ENCODE data around the gene TRIM32. TPM values are rescaled to one million over a fixed set of nuclear protein-coding genes. Genes with fewer than 3 reads are reported as not detected.

The TRIM32 gene
- total RNA-seq, 3 donors from 2014 or later = 11.8 to 21.5 (median 20.0) TPM

- DNase-seq = no peak
- no peak overlapping the region for H3K4me3 ChIP-seq
- no peak for TF ChIP-seq CTCF (IDR thresholded peaks at IDR 0.05)
- no peaks in the 10 kb centered on the region for H3K4me1 ChIP-seq (ENCODE audit: low read depth)
- intact Hi-C loops (cut with DNase I, micrococcal nuclease) = no loop called here
- no peaks in the 10 kb centered on the region for H3K9me3 ChIP-seq
- no peak for ATAC-seq
- no peaks in the 10 kb centered on the region for H3K36me3 ChIP-seq (ENCODE audit: low read depth)
Observed at GRCh38 chr9:116644091-116644688, 42.9 kb upstream of the TRIM32 start.

GRCh38 chr9:116646661-116647514, 40.2 kb upstream of the TRIM32 start:
- intact Hi-C loops (cut with DNase I, micrococcal nuclease) = no loop called here
- no peaks in the 10 kb centered on the region for H3K4me1 ChIP-seq (ENCODE audit: low read depth)
- H3K9me3 ChIP-seq = no peaks in the 10 kb centered on the region
- H3K4me3 ChIP-seq = no peak overlapping the region
- no peaks in the 10 kb centered on the region for H3K36me3 ChIP-seq (ENCODE audit: low read depth)
- DNase-seq (peak in 1 of 3 donors; percentile 38), ATAC-seq (peak; percentile 45)
- no peak for TF ChIP-seq CTCF (IDR thresholded peaks at IDR 0.05)

- TF ChIP-seq CTCF (IDR thresholded peaks at IDR 0.05) = no peak
- DNase-seq (no peak), ATAC-seq (no peak)
- intact Hi-C loops (cut with DNase I, micrococcal nuclease) = no loop called here
- H3K4me1 ChIP-seq (ENCODE audit: low read depth) = no peaks in the 10 kb centered on the region
- no peak overlapping the region for H3K4me3 ChIP-seq
- H3K36me3 ChIP-seq (ENCODE audit: low read depth) = no peaks in the 10 kb centered on the region
- no peaks in the 10 kb centered on the region for H3K9me3 ChIP-seq
Observed at GRCh38 chr9:116647515-116647809, 39.6 kb upstream of the TRIM32 start.

- no peak for TF ChIP-seq CTCF (IDR thresholded peaks at IDR 0.05)
- ATAC-seq (no peak), DNase-seq (no peak)
- Histone ChIP-seq H3K4me1 (ENCODE audit: low read depth) (no peaks in the 10 kb centered on the region), H3K36me3 (ENCODE audit: low read depth) (no peaks in the 10 kb centered on the region), H3K9me3 (no peaks in the 10 kb centered on the region), H3K4me3 (no peak overlapping the region)
- intact Hi-C loops (cut with DNase I, micrococcal nuclease) = no loop called here
Observed at GRCh38 chr9:116653348-116654058, 33.6 kb upstream of the TRIM32 start.

- intact Hi-C loops (cut with DNase I, micrococcal nuclease) = no loop called here
- TF ChIP-seq CTCF (IDR thresholded peaks at IDR 0.05) = no peak
- Histone ChIP-seq H3K4me1 (ENCODE audit: low read depth) (no peaks in the 10 kb centered on the region), H3K36me3 (ENCODE audit: low read depth) (no peaks in the 10 kb centered on the region), H3K4me3 (no peak overlapping the region), H3K9me3 (no peaks in the 10 kb centered on the region)
- no peak for ATAC-seq
- DNase-seq = no peak
Observed at GRCh38 chr9:116654059-116654355, 33.1 kb upstream of the TRIM32 start.
